ENCODE results near the gene EFHC1. TPM values are rescaled to one million over a fixed set of nuclear protein-coding genes. Genes with fewer than 3 reads are reported as not detected.

Gene EFHC1
- total and polyA plus RNA-seq, 2 of the 13 experiments (the other 11 are each of a cell fraction or from before 2014, with no cell fraction given) = 23.4 to 29.5 TPM

- no peak for TF ChIP-seq ZNF407 (CRISPR knock-in tag; IDR thresholded peaks at IDR 0.05; ENCODE audit: not compliant biosample characterization)
- TF ChIP-seq NR2F1 (CRISPR knock-in tag; IDR thresholded peaks at IDR 0.05) = no peak
- peak; percentile 47; the same call in 1 of the 2 replicates for TF ChIP-seq TBX2 (CRISPR knock-in tag; IDR thresholded peaks at IDR 0.05; ENCODE audit: borderline replicate concordance)
- no peak for TF ChIP-seq U2AF1 (optimal IDR thresholded peaks at IDR 0.05; ENCODE audit: low read depth, low read length)
- TF ChIP-seq SYNCRIP (IDR thresholded peaks at IDR 0.05; ENCODE audit: insufficient read depth, low read depth, low read length) = no peak
- TF ChIP-seq ZNF652 (CRISPR knock-in tag; IDR thresholded peaks at IDR 0.05; ENCODE audit: borderline replicate concordance, low read depth) = no peak
- no peak for TF ChIP-seq HNF4G (IDR thresholded peaks at IDR 0.05; ENCODE audit: borderline replicate concordance, low read depth, low read length)
- no peak for TF ChIP-seq HNF4G (CRISPR knock-in tag; IDR thresholded peaks at IDR 0.05; ENCODE audit: borderline replicate concordance, low read depth)
- no peak for TF ChIP-seq ZNF737 (CRISPR knock-in tag; IDR thresholded peaks at IDR 0.05; ENCODE audit: borderline replicate concordance)
- TF ChIP-seq ZNF639 (CRISPR knock-in tag; conservative IDR thresholded peaks at IDR 0.05) = no peak
- TF ChIP-seq FOXP4 (CRISPR knock-in tag; IDR thresholded peaks at IDR 0.05) = peak; percentile 50; the same call in 1 of the 2 replicates
- no peak for TF ChIP-seq RAD21 (CRISPR knock-in tag; IDR thresholded peaks at IDR 0.05)
- TF ChIP-seq PHF8 (CRISPR knock-in tag; IDR thresholded peaks at IDR 0.05) = no peak
- peak; percentile 58; the same call in 1 of the 2 replicates for TF ChIP-seq ZFP91 (CRISPR knock-in tag; IDR thresholded peaks at IDR 0.05; ENCODE audit: borderline replicate concordance)
- TF ChIP-seq ZC3H13 (CRISPR knock-in tag; IDR thresholded peaks at IDR 0.05) = 0 out of 2 replicates have a peak, but pooled peaks have one; percentile 46
Observed at GRCh38 chr6:52551483-52552277, 131.5 kb downstream of the EFHC1 start (continued).
